Mucosa of rectum (tissue), 2 donors: ENCODE results near the gene GP5.

Experiments
- H3K27ac ChIP-seq, 2 donors: one replicate each; pipeline ENCODE4 v1.7.0; 2013; ENCODE audit warnings: inconsistent platforms in 2 of 2, low read depth in 2 of 2, low read length in 2 of 2
- H3K27me3 ChIP-seq, 2 donors: one replicate each; pipeline ENCODE4 v1.7.0; 2013; ENCODE audit warnings: low read length in 2 of 2; ENCODE audit not compliant: control insufficient read depth in 2 of 2, insufficient read depth in 2 of 2
- H3K36me3 ChIP-seq, 2 donors: one replicate each; pipeline ENCODE4 v1.7.0; 2013; ENCODE audit warnings: low read length in 2 of 2; ENCODE audit not compliant: control insufficient read depth in 2 of 2, insufficient read depth in 2 of 2
- H3K4me1 ChIP-seq, 2 donors: one replicate each; pipeline ENCODE4 v1.7.0; 2013; ENCODE audit warnings: low read length in 2 of 2, mild to moderate bottlenecking in 1 of 2; ENCODE audit not compliant: control insufficient read depth in 2 of 2, insufficient read depth in 2 of 2
- H3K4me3 ChIP-seq, 2 donors: one replicate each; pipeline ENCODE4 v1.7.0; 2013; ENCODE audit warnings: low read length in 2 of 2
- H3K9ac ChIP-seq, 2 donors: one replicate each; pipeline ENCODE4 v1.7.0; 2013; ENCODE audit warnings: low read length in 2 of 2, low read depth in 1 of 2, mild to moderate bottlenecking in 1 of 2
- H3K9me3 ChIP-seq, 2 donors: one replicate each; pipeline ENCODE4 v1.7.0; 2013; ENCODE audit warnings: low read length in 2 of 2; ENCODE audit not compliant: control insufficient read depth in 2 of 2
- donor health status: healthy.
- donor health status: Normal muscosa, but diverticular disease.

Gene GP5

DNA sequence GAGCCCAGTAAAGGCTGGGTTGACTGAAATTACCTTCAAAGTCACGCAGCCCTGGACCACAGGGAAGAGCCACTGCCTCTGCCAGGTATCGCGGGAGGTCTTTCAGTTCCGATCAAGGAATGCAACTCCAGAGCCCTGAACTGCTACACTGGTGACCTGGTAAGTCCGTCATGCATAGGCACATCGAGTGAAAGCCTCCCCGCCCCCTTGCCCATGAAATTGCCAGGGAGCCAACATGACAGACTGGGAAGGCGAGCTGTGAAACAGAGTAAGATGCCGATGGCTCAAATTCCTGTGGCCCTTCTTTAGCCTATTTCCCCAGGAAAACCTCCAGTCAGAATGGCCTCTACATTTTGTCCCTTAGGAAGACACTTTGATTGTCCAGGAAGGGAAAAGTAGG, 2.3 kb upstream of the GP5 start:
- no peaks in the 10 kb centered on the region for H3K9me3 ChIP-seq
- H3K27me3 ChIP-seq: no peaks in the 10 kb centered on the region
- H3K4me3 ChIP-seq: no peak overlapping the region
- peaks cover 3 to 6% of the 10 kb centered on the region in 2 donors for H3K36me3 ChIP-seq
- H3K27ac ChIP-seq: no peak overlapping the region
- peaks cover 3 to 6% of the 10 kb centered on the region in 2 donors for H3K4me1 ChIP-seq
- no peak overlapping the region for H3K9ac ChIP-seq

DNA sequence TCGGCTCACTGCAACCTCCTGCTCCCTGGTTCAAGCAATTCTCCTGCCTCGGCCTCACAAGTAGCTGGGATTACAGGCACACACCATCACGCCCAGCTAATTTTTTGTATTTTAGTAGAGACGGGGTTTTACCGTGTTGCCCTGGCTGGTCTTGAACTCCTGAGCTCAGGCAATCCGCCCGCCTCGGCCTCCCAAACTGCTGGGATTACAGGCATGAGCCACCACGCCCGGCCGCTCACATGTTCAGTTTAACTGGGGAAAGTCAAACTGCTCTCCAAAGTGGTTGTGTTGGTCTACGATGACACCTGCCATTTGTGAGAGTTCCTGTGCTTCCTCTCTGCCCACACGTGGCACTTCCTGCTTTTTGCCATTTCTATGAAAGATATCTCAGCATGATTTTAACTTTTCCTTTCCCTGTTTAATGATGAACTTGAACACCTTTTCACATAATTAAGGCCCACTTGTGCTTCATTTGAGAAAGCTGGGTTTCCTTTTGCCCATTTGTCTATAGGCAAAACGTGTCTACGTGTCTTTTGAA, 877 bp upstream of the GP5 start:
- H3K4me3 ChIP-seq: no peak overlapping the region
- no peaks in the 10 kb centered on the region for H3K27me3 ChIP-seq
- no peak overlapping the region for H3K9ac ChIP-seq
- H3K36me3 ChIP-seq: peaks cover 0 to 3% of the 10 kb centered on the region in 2 donors
- H3K9me3 ChIP-seq: no peaks in the 10 kb centered on the region
- peaks cover 3 to 15% of the 10 kb centered on the region in 2 donors for H3K4me1 ChIP-seq
- H3K27ac ChIP-seq: no peak overlapping the region

DNA sequence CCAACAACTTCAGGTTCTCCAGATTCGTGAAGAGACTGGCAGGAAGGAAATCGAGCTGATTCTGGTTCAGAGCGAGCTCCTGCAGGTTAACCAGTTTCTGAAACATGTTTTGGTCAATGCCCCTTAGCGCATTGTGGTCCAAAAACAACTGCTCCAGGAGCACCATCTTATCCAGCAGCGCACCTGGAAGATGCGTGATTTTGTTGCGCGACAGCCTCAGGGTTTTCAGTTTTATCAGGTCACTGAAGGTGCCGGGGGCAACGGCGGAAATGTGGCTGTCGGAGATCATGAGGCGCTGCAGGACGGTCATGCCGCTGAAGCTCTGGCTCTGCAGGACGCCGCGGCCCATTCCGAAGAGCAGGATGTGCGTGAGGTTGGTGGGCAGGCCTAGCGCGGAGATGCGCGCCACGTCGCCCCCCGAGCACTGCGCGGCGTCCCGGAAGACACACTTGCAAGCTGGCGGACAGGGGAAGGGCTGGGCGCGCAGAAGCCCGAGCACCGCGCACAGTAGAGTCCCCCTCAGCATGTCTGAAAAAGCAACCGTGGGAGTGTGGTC, 1.2 kb downstream of the GP5 start:
- Histone ChIP-seq H3K4me3 (peak overlapping the region in 1 of 2 donors; percentile 31), H3K36me3 (no peaks in the 10 kb centered on the region), H3K27me3 (no peaks in the 10 kb centered on the region), H3K9ac (no peak overlapping the region), H3K4me1 (peaks cover 3 to 17% of the 10 kb centered on the region in 2 donors), H3K27ac (no peak overlapping the region), H3K9me3 (no peaks in the 10 kb centered on the region)

DNA sequence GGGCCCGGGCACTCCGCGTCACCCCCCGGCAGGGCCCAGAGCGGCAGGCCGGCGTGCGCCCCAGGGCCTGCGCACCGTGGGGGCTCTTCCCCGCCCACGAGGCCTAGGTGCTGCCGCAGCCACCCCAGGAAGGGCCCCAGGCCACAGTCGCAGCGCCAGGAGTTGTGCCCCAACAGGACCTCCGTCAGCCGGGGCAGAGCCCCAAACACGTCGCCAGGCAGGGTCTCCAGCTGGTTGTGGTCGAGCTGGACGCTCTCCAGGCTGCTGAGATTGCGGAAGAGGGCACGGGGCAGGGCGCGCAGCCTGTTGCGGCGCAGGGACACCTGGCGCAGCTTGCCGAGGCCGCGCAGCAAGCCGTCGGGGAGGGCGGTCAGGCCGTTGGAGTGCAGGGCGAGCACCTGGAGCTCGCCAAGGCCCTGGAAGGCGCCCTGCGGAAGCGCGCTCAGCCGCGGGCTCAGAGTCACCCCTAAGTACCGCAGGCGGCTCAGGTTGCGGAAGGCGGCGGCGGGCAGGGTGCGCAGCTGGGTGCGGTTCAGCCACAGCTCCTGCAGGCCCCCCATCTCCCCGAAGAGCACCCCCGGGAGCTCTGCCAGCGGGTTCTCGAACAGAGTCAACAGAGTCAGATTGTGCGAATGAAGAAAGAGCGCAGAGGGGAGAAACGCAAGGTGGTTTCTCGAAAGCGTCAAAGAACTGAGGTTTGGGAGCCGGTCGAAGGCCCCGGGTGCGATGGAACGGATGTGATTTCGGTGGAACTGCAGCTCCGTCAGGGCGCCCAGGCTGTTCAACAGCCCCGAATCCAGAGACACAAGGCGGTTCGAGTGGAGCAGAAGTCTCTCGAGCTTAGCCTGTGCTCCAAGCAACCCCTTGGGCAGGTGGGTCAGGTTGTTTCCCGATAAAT, 2.0 kb downstream of the GP5 start:
- Histone ChIP-seq H3K9ac (no peak overlapping the region), H3K27me3 (no peaks in the 10 kb centered on the region), H3K9me3 (no peaks in the 10 kb centered on the region), H3K27ac (peak overlapping the region; percentile 24 to 42), H3K36me3 (no peaks in the 10 kb centered on the region), H3K4me3 (peak overlapping the region in 1 of 2 donors; percentile 31), H3K4me1 (peaks cover 3 to 20% of the 10 kb centered on the region in 2 donors)

DNA sequence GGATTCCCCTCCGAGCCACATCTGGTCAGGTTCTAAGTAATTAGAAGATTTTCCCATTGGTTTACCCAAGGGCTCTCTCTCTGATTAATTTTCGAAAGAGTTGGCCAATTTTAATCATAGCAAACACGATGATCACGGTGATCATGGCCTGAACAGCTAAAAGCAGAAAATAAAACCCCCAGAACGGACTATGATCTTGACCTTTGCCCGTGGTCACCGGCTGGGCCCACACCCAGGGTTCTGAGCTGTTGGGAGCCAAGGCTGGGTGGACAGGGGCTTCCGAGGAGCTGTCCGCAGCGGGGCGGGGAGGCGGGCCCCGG, 2.6 kb downstream of the GP5 start:
- H3K4me1 ChIP-seq: peaks cover 3 to 20% of the 10 kb centered on the region in 2 donors
- H3K9ac ChIP-seq: no peak overlapping the region
- H3K27ac ChIP-seq: peak overlapping the region; percentile 24 to 42
- H3K4me3 ChIP-seq: peak overlapping the region; percentile 10 to 23
- H3K9me3 ChIP-seq: no peaks in the 10 kb centered on the region
- no peaks in the 10 kb centered on the region for H3K27me3 ChIP-seq
- no peaks in the 10 kb centered on the region for H3K36me3 ChIP-seq

DNA sequence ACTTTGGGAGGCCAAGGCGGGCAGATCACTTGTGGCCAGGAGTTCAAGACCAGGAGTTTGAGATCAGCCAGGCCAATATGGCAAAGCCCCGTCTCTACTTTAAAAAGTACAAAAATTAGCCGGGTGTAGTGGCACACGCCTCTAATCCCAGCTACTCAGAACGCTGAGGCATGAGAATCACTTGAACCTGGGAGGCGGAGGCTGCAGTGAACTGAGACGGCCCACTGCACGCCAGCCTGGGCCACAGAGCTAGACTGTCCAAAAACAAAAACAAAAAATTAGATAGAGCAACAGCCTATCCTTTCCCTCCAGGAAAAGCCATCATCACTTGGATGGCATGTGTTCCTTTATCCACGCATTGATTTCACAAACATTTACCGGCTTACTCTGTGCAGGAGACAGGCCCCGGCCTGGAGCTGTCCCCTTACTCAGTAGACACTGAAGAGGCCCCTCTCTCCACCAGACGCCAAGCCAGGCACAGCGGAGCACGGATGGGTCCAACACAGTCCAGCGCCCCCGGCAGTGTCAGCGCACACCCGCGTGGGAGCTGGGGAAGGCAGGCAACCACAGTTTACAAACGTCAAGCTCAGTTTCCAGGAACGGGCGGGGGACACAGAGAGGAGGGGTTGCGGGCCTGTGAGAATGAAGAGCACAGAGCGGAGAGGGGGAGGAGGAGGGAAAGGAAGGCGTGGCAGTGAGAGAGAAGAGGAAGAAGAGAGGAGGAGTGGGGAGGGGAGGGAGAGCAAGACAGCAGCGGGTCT, 3.1 kb downstream of the GP5 start:
- H3K4me3 ChIP-seq: peak overlapping the region; percentile 10 to 23

DNA sequence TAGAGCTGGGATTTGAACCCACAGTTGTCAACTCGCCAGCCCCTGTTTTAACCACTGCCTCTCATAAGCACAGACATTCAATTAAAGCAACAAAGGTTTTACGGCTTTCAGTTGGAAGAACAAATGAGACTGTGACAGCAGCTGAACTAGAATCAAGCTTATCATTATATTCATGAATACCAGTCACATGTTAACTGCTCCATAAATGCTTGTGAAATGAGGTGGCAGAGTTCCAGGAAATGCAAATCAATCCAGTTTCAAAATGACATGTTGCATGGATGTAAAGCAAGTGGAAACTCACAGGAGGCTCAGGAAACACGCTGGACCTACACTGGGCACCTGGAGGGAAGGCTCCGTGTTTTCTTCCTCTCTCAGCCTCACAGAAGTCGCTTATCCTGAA, 3.9 kb downstream of the GP5 start:
- H3K4me1 ChIP-seq: peaks cover 3 to 20% of the 10 kb centered on the region in 2 donors
- no peaks in the 10 kb centered on the region for H3K9me3 ChIP-seq
- H3K4me3 ChIP-seq: no peak overlapping the region
- H3K27me3 ChIP-seq: no peaks in the 10 kb centered on the region
- no peaks in the 10 kb centered on the region for H3K36me3 ChIP-seq
- peak overlapping the region; percentile 10 to 63 for H3K27ac ChIP-seq
- H3K9ac ChIP-seq: no peak overlapping the region

More for the DNA sequence above, 3.1 kb downstream of the GP5 start:
- H3K9ac ChIP-seq: no peak overlapping the region
- H3K36me3 ChIP-seq: no peaks in the 10 kb centered on the region
- peak overlapping the region; percentile 42 to 63 for H3K27ac ChIP-seq
- H3K4me1 ChIP-seq: peaks cover 3 to 20% of the 10 kb centered on the region in 2 donors
- no peaks in the 10 kb centered on the region for H3K27me3 ChIP-seq
- no peaks in the 10 kb centered on the region for H3K9me3 ChIP-seq

DNA sequence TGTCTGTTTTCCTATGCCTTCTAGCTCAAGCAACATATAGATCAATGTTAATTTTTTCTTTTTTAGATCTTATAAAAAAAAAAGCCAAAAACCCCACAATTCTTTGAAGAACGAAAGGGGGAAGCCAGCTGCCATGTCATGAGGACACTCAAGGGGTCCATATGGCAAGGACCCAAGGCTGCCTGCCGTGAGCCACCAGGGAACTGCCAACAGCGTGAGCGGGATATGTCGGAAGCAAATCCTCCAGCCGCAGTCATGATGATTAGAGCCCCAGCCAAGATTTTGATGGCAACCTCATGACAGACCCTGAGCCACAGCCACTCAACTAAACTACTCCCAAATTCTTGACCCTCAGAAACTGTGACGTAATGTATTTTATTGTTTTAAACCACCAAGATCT, 6.5 kb downstream of the GP5 start:
- no peaks in the 10 kb centered on the region for H3K9me3 ChIP-seq
- H3K4me3 ChIP-seq: no peak overlapping the region
- no peak overlapping the region for H3K27ac ChIP-seq
- peaks cover 1 to 20% of the 10 kb centered on the region in 2 donors for H3K4me1 ChIP-seq
- H3K9ac ChIP-seq: no peak overlapping the region
- no peaks in the 10 kb centered on the region for H3K27me3 ChIP-seq
- H3K36me3 ChIP-seq: no peaks in the 10 kb centered on the region

DNA sequence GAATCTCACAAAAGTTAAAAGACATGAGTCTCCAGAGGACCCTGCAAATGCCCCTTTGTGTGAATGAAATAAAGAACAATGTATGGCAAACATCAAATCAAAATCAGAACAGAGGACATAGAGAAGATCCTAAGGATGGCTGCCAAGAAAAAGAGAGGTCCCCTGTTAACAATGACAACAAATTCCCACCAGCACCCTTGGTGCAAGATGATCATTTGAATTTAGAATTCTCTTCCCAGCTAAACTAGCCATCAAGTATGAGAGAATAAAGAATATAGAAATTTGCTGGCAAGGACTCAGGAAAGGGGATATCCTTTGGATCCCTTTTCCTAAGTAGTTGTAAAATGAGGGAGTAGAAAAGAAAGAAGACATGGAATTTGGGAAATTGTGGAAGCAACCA, 8.2 kb downstream of the GP5 start:
- no peak overlapping the region for H3K27ac ChIP-seq
- no peaks in the 10 kb centered on the region for H3K27me3 ChIP-seq
- peaks cover 0 to 16% of the 10 kb centered on the region in 2 donors for H3K4me1 ChIP-seq
- H3K9me3 ChIP-seq: no peaks in the 10 kb centered on the region
- no peak overlapping the region for H3K9ac ChIP-seq
- no peaks in the 10 kb centered on the region for H3K36me3 ChIP-seq
- no peak overlapping the region for H3K4me3 ChIP-seq

DNA sequence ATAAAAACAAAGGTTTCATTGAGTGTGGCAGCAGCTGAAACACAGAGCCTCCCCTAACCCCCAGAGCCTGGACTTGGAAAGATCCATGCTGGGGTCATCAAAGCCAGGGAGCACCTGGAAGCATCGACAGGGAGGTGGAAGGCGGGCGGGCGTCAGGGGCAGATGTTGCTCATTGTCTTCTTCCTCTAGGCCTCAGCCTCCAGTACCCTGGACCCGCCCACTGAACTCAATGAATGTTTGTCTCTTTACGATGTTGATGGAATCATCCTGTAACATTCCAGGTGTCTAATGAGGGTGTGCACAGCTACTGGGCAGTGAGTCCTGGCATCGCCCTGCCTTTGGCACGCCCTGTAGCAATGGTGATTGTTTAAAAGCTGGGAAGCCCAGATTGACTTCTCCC, 9.8 kb downstream of the GP5 start:
- H3K4me3 ChIP-seq: no peak overlapping the region
- peaks cover 0 to 4% of the 10 kb centered on the region in 2 donors for H3K4me1 ChIP-seq
- H3K27ac ChIP-seq: no peak overlapping the region
- no peak overlapping the region for H3K9ac ChIP-seq
- no peaks in the 10 kb centered on the region for H3K27me3 ChIP-seq
- H3K36me3 ChIP-seq: no peaks in the 10 kb centered on the region
- no peaks in the 10 kb centered on the region for H3K9me3 ChIP-seq
